PC-9 (cell line): Measurements from ENCODE around the gene TPCN2. TPM values are rescaled to one million over a fixed set of nuclear protein-coding genes. Genes with fewer than 3 reads are reported as not detected.

Experiments
- BruUV-seq: library from RNA; stranded (reverse); fragments of 400-500 nt; replicated peaks from 2 replicates; lab custom pipeline; 2021; lab: Mats Ljungman, UMichigan
- CTCF ChIA-PET: fragments of 300-600 bp; sonication (Branson Sonifier 250); formaldehyde crosslinking; loops from one replicate; lab custom pipeline; 2022; ENCODE audit warnings: antibody characterized with exemption; lab: Charles Lee
- POLR2A ChIA-PET: fragments of 300-600 bp; sonication (Branson Sonifier 250); formaldehyde crosslinking; loops from one replicate; lab custom pipeline; 2022; ENCODE audit warnings: antibody characterized with exemption; ENCODE audit not compliant: unreplicated experiment; lab: Charles Lee
- DNase-seq, 2 experiments: peaks; one replicate each; pipeline versions ENCODE4 v3.0.0 to v3.0.0-alpha.2; 2015 to 2022; ENCODE audit warnings: mixed read lengths in 1 of 2
- H2AFZ ChIP-seq: fragments of 200-600 bp; sonication (generic); 2 replicates; pipeline ENCODE4 v1.8.1; 2017; ENCODE audit warnings: antibody characterized with exemption
- H3F3A ChIP-seq: fragments of 200-600 bp; sonication (generic); 2 replicates; pipeline ENCODE4 v1.8.1; 2017; ENCODE audit warnings: antibody characterized with exemption, mild to moderate bottlenecking, low read depth; ENCODE audit not compliant: insufficient read depth
- H3K27ac ChIP-seq: fragments of 200-600 bp; sonication (generic); 2 replicates; pipeline ENCODE4 v1.6.1; 2016; ENCODE audit warnings: mixed run types
- H3K27me3 ChIP-seq: fragments of 200-600 bp; sonication (generic); 2 replicates; pipeline ENCODE4 v1.6.1; 2016; ENCODE audit warnings: low read depth, mixed run types; ENCODE audit not compliant: insufficient read depth
- H3K36me3 ChIP-seq: fragments of 200-600 bp; sonication (generic); 2 replicates; pipeline ENCODE4 v1.6.1; 2016; ENCODE audit warnings: low read depth, mixed run types
- H3K4me1 ChIP-seq: fragments of 200-600 bp; sonication (generic); replicated peaks from 2 replicates; pipeline ENCODE4 v1.6.1; 2016; ENCODE audit warnings: mixed run types; ENCODE audit not compliant: insufficient read depth
- H3K4me2 ChIP-seq: fragments of 200-600 bp; sonication (generic); 2 replicates; pipeline ENCODE4 v1.6.1; 2017; ENCODE audit warnings: mixed run types
- H3K4me3 ChIP-seq: fragments of 200-600 bp; sonication (generic); 2 replicates; pipeline ENCODE4 v1.6.1; 2016; ENCODE audit warnings: mixed run types
- H3K79me2 ChIP-seq: fragments of 200-600 bp; sonication (generic); 2 replicates; pipeline ENCODE4 v1.6.1; 2017; ENCODE audit warnings: low read depth, mixed run types
- H3K9me2 ChIP-seq: fragments of 200-600 bp; sonication (generic); 2 replicates; pipeline ENCODE4 v1.8.1; 2017; ENCODE audit warnings: mild to moderate bottlenecking; ENCODE audit not compliant: insufficient read depth
- H3K9me3 ChIP-seq: fragments of 200-600 bp; sonication (generic); 2 replicates; pipeline ENCODE4 v1.8.1; 2016; ENCODE audit warnings: low read depth; ENCODE audit not compliant: insufficient read depth
- H4K20me1 ChIP-seq: fragments of 200-600 bp; sonication (generic); 2 replicates; pipeline ENCODE4 v1.8.1; 2017; ENCODE audit not compliant: insufficient read depth
- CTCF ChIP-seq: fragments of 200-600 bp; sonication (generic); conservative IDR thresholded peaks from 2 replicates; pipeline ENCODE4 v1.6.1; 2017; ENCODE audit warnings: mixed run types, antibody characterized with exemption, mild to moderate bottlenecking, moderate library complexity
- EZH2 ChIP-seq: fragments of 200-600 bp; sonication (generic); IDR thresholded peaks from 2 replicates; pipeline ENCODE4 v1.8.0; 2017; ENCODE audit warnings: antibody characterized with exemption, low read depth
- intact Hi-C: fragments of 100-400 bp; cut with micrococcal nuclease; formaldehyde crosslinking; loops from one replicate; pipeline ENCODE4 v1.10.0; 2022; ENCODE audit not compliant: unreplicated experiment
- total RNA-seq: library from RNA; stranded (reverse); gene quantifications from 2 replicates; pipeline ENCODE4 v1.2.3, GENCODE V29; 2021

TPCN2 gene
- total RNA-seq, 1 experiment from 2014 or later, result 24.8 TPM

- Histone ChIP-seq H3K79me2 (peaks cover 2% of the 10 kb centered on the region; the same call in 1 of the 2 replicates), H3K9me2 (no peaks in the 10 kb centered on the region), H3K36me3 (no peaks in the 10 kb centered on the region), H4K20me1 (no peaks in the 10 kb centered on the region), H3K4me1 (peaks cover 33% of the 10 kb centered on the region), H3K4me2 (0 out of 2 replicates have a peak overlapping the region, but pooled peaks have one; percentile 6), H3K9me3 (no peaks in the 10 kb centered on the region), H3K27ac (no peak overlapping the region), H3K27me3 (no peaks in the 10 kb centered on the region), H3K4me3 (no peak overlapping the region), H3F3A (peaks cover 26% of the 10 kb centered on the region; the same call in 1 of the 2 replicates), H2AFZ (no peak overlapping the region)
- CTCF ChIA-PET, result interaction anchor here (0.6 to 1.2 kb wide), 8 partner anchors 13 to 582 kb away, joined by 3 to 7 read pairs (median 4); no protein-coding TSS in a partner anchor
- intact Hi-C loops, result loop anchor here (1.0 to 5.0 kb wide), 5 partner anchors 20 to 568 kb away; no protein-coding TSS in a partner anchor
- TF ChIP-seq CTCF (no peak), EZH2 (no peak)
- no peak for DNase-seq
- BruUV-seq, result no TSS peak
- POLR2A ChIA-PET, result interaction anchor here (0.7 kb wide), 1 partner anchor 108 kb away, joined by 6 read pairs; no protein-coding TSS in a partner anchor
These were observed 53.3 kb downstream of the TPCN2 start for GRCh38 chr11:69101792-69102695.

- Histone ChIP-seq H3K9me3 (no peaks in the 10 kb centered on the region), H3K27me3 (no peaks in the 10 kb centered on the region), H3K27ac (no peak overlapping the region), H3K4me3 (no peak overlapping the region), H2AFZ (no peak overlapping the region), H3F3A (peaks cover 30% of the 10 kb centered on the region; the same call in 1 of the 2 replicates), H3K4me1 (peaks cover 37% of the 10 kb centered on the region), H3K36me3 (no peaks in the 10 kb centered on the region), H3K4me2 (no peak overlapping the region), H4K20me1 (no peaks in the 10 kb centered on the region), H3K9me2 (no peaks in the 10 kb centered on the region), H3K79me2 (peaks cover 2% of the 10 kb centered on the region; the same call in 1 of the 2 replicates)
- DNase-seq, result peak; percentile 36 to 37
- ChIA-PET CTCF (no interaction called here), POLR2A (interaction anchor here (0.7 kb wide), 2 partner anchors 107 to 542 kb away, joined by 4 to 6 read pairs; no protein-coding TSS in a partner anchor)
- no TSS peak for BruUV-seq
- intact Hi-C loops, result loop anchor here (5.0 kb wide), 1 partner anchor 279 kb away; no protein-coding TSS in a partner anchor
- TF ChIP-seq EZH2, result no peak
- 0 out of 2 replicates have a peak, but pooled peaks have one; percentile 13 for TF ChIP-seq CTCF
These were observed 54.2 kb downstream of the TPCN2 start for GRCh38 chr11:69102732-69103615.
